Calu3 (cell line): ENCODE results near the gene NSD2. TPM values are rescaled to one million over a fixed set of nuclear protein-coding genes. Genes with fewer than 3 reads are reported as not detected.
"Not testable (repeated sequence)": the region's sequence is repeated elsewhere in the genome, so short reads cannot be mapped to it uniquely, and the experiment has no call there.

ENCODE experiments used
- BruUV-seq: library from RNA; stranded (reverse); fragments of 400-500 nt; replicated peaks from 2 replicates; lab custom pipeline; 2021; lab: Mats Ljungman, UMichigan
- CTCF ChIA-PET: fragments of 300-600 bp; sonication (Branson Sonifier 250); formaldehyde crosslinking; loops from one replicate; lab custom pipeline; 2022; ENCODE audit warnings: antibody characterized with exemption; lab: Charles Lee
- DNase-seq: peaks from one replicate; pipeline ENCODE4 v3.0.0; 2022
- H3K27ac Mint-ChIP-seq: one replicate; pipeline ENCODE4 v1.8.0; 2022; ENCODE audit warnings: mixed read lengths; ENCODE audit not compliant: unreplicated experiment
- H3K27me3 Mint-ChIP-seq: one replicate; pipeline ENCODE4 v1.8.0; 2022; ENCODE audit warnings: mixed read lengths; ENCODE audit not compliant: unreplicated experiment
- H3K36me3 Mint-ChIP-seq: one replicate; pipeline ENCODE4 v1.8.0; 2022; ENCODE audit warnings: mild to moderate bottlenecking, moderate library complexity, mixed read lengths; ENCODE audit not compliant: insufficient read depth, unreplicated experiment
- H3K4me1 Mint-ChIP-seq: one replicate; pipeline ENCODE4 v1.8.0; 2022; ENCODE audit warnings: mild to moderate bottlenecking, low read depth, mixed read lengths; ENCODE audit not compliant: unreplicated experiment
- H3K4me3 Mint-ChIP-seq: one replicate; pipeline ENCODE4 v1.8.0; 2022; ENCODE audit warnings: mild to moderate bottlenecking, low read depth, moderate library complexity, mixed read lengths; ENCODE audit not compliant: unreplicated experiment
- H3K9me3 Mint-ChIP-seq: one replicate; pipeline ENCODE4 v1.8.0; 2022; ENCODE audit warnings: low read depth, mixed read lengths; ENCODE audit not compliant: unreplicated experiment
- CTCF ChIP-seq: fragments of 200-600 bp; IDR thresholded peaks from one replicate; pipeline ENCODE4 v1.8.0; 2022; ENCODE audit warnings: antibody characterized with exemption; ENCODE audit not compliant: unreplicated experiment
- intact Hi-C: fragments of 100-400 bp; cut with micrococcal nuclease; formaldehyde crosslinking; loops from one replicate; pipeline ENCODE4 v1.10.0; 2022; ENCODE audit not compliant: unreplicated experiment
- total RNA-seq: library from RNA; stranded (reverse); gene quantifications from 2 replicates; pipeline ENCODE4 v1.2.3, GENCODE V29; 2022

Gene NSD2
- total RNA-seq, 1 experiment from 2014 or later = 104 TPM

GRCh38 chr4:1993169-1993516 lies 122.0 kb downstream of the NSD2 start:
- Mint-ChIP-seq H3K4me1 (peaks cover 5% of the 10 kb centered on the region), H3K27me3 (no peaks in the 10 kb centered on the region), H3K36me3 (peaks cover 11% of the 10 kb centered on the region), H3K9me3 (peaks cover 2% of the 10 kb centered on the region), H3K27ac (no peak overlapping the region), H3K4me3 (no peak overlapping the region)
- DNase-seq = no peak
- BruUV-seq = no TSS peak
- CTCF ChIA-PET = no interaction called here
- intact Hi-C loops = no loop called here
- TF ChIP-seq CTCF = no peak

- H3K36me3 Mint-ChIP-seq, H3K9me3 Mint-ChIP-seq, H3K4me3 Mint-ChIP-seq, CTCF ChIA-PET, BruUV-seq, DNase-seq, intact Hi-C loops, H3K27ac Mint-ChIP-seq, H3K27me3 Mint-ChIP-seq: not testable (repeated sequence)
- H3K4me1 Mint-ChIP-seq = peaks cover 13% of the 10 kb centered on the region
Measured at GRCh38 chr4:1993718-1994516, 122.7 kb downstream of the NSD2 start.

- no peak overlapping the region for H3K4me3 Mint-ChIP-seq
- intact Hi-C loops = no loop called here
- DNase-seq = no peak
- CTCF ChIA-PET = no interaction called here
- BruUV-seq = no TSS peak
- peaks cover 7% of the 10 kb centered on the region for H3K9me3 Mint-ChIP-seq
- TF ChIP-seq CTCF = no peak
- H3K27me3 Mint-ChIP-seq = no peaks in the 10 kb centered on the region
- H3K36me3 Mint-ChIP-seq = peaks cover 9% of the 10 kb centered on the region
- peaks cover 15% of the 10 kb centered on the region for H3K4me1 Mint-ChIP-seq
- no peak overlapping the region for H3K27ac Mint-ChIP-seq
Measured at GRCh38 chr4:1994938-1995337, 123.7 kb downstream of the NSD2 start.

GRCh38 chr4:1996866-1997611 lies 125.8 kb downstream of the NSD2 start:
- H3K9me3 Mint-ChIP-seq = peaks cover 11% of the 10 kb centered on the region
- CTCF ChIA-PET = no interaction called here
- H3K4me1 Mint-ChIP-seq = peaks cover 15% of the 10 kb centered on the region
- DNase-seq = no peak
- TF ChIP-seq CTCF = no peak
- no TSS peak for BruUV-seq
- no peak overlapping the region for H3K4me3 Mint-ChIP-seq
- no peaks in the 10 kb centered on the region for H3K27me3 Mint-ChIP-seq
- H3K27ac Mint-ChIP-seq = no peak overlapping the region
- intact Hi-C loops = no loop called here
- H3K36me3 Mint-ChIP-seq = peaks cover 7% of the 10 kb centered on the region
